Large intestine (tissue), 3 donors: ENCODE data around the gene MAS1L. TPM values are rescaled to one million over a fixed set of nuclear protein-coding genes. Genes with fewer than 3 reads are reported as not detected.

Source experiments
- DNase-seq, 2 donors: peaks; one replicate each; pipeline versions ENCODE4 v3.0.0 to v3.0.0-alpha.2; 2013
- H3K27ac ChIP-seq: one replicate; pipeline ENCODE4 v1.5.1; 2013; ENCODE audit warnings: low read length
- H3K27me3 ChIP-seq: 2 replicates; pipeline ENCODE4 v1.6.1; 2013; ENCODE audit warnings: low read length; ENCODE audit not compliant: control insufficient read depth, insufficient read depth
- H3K36me3 ChIP-seq: 2 replicates; pipeline ENCODE4 v1.6.1; 2013; ENCODE audit warnings: low read length; ENCODE audit not compliant: control insufficient read depth, insufficient read depth
- H3K4me1 ChIP-seq: one replicate; pipeline ENCODE4 v1.6.1; 2013; ENCODE audit warnings: low read length; ENCODE audit not compliant: control insufficient read depth, insufficient read depth
- H3K4me3 ChIP-seq: one replicate; pipeline ENCODE4 v1.5.1; 2013; ENCODE audit warnings: low read length
- H3K9me3 ChIP-seq: one replicate; pipeline ENCODE4 v1.6.1; 2013; ENCODE audit warnings: mild to moderate bottlenecking, low read depth, low read length, moderate library complexity; ENCODE audit not compliant: control insufficient read depth
- WGBS: methylation state at CpG from one replicate; pipeline ENCODE4 v1.1.5; 2013; ENCODE audit warnings: low lambda C conversion rate; ENCODE audit not compliant: insufficient coverage; 5-methylcytosine and 5-hydroxymethylcytosine counted together
- polyA plus RNA-seq: library from polyadenylated mRNA; unstranded; fragments of 120-200 nt; gene quantifications from one replicate; pipeline ENCODE4 v1.2.1, GENCODE V29; 2013

MAS1L gene
- polyA plus RNA-seq, 1 donor = not detected

DNA sequence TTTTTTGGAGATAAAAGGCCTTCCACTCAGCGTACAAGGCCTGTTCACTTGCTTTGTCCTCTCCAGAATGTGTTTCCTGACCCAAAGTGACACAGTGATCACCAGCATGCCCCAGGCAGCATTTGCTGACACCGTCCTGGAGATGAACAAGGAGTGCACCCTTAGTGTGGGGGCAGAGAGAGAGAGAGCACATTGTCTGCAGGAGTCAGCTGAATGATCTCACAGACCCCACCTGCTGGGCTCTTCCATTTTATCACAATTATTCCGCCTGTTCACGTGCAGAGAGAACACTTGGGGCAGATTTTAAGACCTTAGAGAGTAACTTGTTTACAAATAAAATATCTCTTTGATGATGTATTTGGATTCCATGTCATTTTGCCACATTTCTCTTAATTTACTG lies 22.4 kb upstream of the MAS1L start:
- no peak for DNase-seq
- no peak overlapping the region for H3K27ac ChIP-seq
- no peaks in the 10 kb centered on the region for H3K36me3 ChIP-seq
- no peak overlapping the region for H3K4me3 ChIP-seq
- H3K9me3 ChIP-seq = no peaks in the 10 kb centered on the region
- WGBS = no CpG with 5 or more reads among the region's 4 CpGs
- H3K4me1 ChIP-seq = no peaks in the 10 kb centered on the region
- no peaks in the 10 kb centered on the region for H3K27me3 ChIP-seq

GRCh38 chr6:29509711-29510110 lies 22.0 kb upstream of the MAS1L start:
- H3K4me1 ChIP-seq = no peaks in the 10 kb centered on the region
- H3K27me3 ChIP-seq = no peaks in the 10 kb centered on the region
- WGBS = no CpG with 5 or more reads among the region's 9 CpGs
- no peak overlapping the region for H3K4me3 ChIP-seq
- H3K36me3 ChIP-seq = no peaks in the 10 kb centered on the region
- H3K27ac ChIP-seq = no peak overlapping the region
- H3K9me3 ChIP-seq = no peaks in the 10 kb centered on the region
- DNase-seq = no peak

GRCh38 chr6:29509239-29509638 lies 21.5 kb upstream of the MAS1L start:
- no peak overlapping the region for H3K4me3 ChIP-seq
- WGBS = no CpG with 5 or more reads among the region's 6 CpGs
- no peaks in the 10 kb centered on the region for H3K9me3 ChIP-seq
- H3K27ac ChIP-seq = no peak overlapping the region
- no peaks in the 10 kb centered on the region for H3K27me3 ChIP-seq
- H3K36me3 ChIP-seq = no peaks in the 10 kb centered on the region
- no peaks in the 10 kb centered on the region for H3K4me1 ChIP-seq
- DNase-seq = no peak

- no peak for DNase-seq
- no CpG with 5 or more reads among the region's 5 CpGs for WGBS
- H3K4me1 ChIP-seq = no peaks in the 10 kb centered on the region
- H3K9me3 ChIP-seq = no peaks in the 10 kb centered on the region
- H3K4me3 ChIP-seq = no peak overlapping the region
- H3K36me3 ChIP-seq = no peaks in the 10 kb centered on the region
- no peak overlapping the region for H3K27ac ChIP-seq
- no peaks in the 10 kb centered on the region for H3K27me3 ChIP-seq
Observed at GRCh38 chr6:29507319-29507718, 19.6 kb upstream of the MAS1L start.

DNA sequence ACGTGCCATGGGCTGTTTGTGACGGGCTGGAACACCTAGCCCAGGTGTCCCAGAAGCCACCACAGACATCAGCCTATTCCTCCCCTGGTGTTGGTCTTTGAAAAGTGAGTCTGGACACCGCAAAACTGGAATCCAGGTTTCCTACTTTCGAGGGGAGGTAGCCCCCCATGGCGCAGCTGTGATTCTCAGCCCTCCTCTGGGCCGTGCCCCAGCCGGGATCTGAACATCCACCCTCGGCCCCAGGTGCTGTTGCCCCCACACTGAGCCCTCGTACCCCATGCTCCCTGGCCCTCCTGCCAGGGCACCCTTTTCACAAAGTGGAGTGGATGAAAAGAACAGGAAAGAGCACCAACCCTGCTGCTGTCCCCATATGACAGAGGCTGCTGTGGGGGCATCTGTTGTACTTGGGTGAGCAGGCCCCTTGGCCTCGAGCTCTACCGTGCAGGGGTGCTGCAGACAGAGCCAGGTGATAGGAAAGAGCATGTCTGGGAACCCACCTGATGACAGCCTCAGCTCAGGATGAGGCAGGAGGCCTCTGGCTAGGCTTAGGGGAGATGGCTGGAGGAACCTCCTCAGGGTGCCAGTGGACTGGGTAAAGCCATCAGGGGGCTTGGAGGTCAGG lies 18.8 kb upstream of the MAS1L start:
- Histone ChIP-seq H3K36me3 (no peaks in the 10 kb centered on the region), H3K27ac (no peak overlapping the region), H3K9me3 (no peaks in the 10 kb centered on the region), H3K4me3 (no peak overlapping the region), H3K27me3 (no peaks in the 10 kb centered on the region), H3K4me1 (no peaks in the 10 kb centered on the region)
- WGBS = no CpG with 5 or more reads among the region's 11 CpGs
- DNase-seq = no peak

DNA sequence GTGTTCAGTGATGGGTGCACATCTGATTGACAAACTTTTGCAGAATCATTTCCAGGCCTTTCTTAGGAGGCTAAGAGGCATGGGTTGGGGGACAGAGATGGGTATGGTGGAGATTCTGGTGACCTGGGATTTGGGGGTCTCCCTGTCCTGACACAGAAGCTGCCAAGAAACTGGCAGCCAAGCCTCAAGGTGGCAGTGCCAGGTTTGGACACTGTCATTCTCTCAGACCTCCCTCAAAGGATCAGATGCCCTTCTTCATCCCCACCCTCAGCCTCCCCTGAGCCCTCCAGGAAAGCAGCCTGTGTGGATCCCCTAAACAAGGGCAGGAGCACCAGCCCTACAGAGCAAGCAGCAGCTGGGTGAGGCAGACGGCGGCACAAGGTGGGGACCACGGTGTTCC lies 18.1 kb upstream of the MAS1L start:
- DNase-seq = no peak
- Histone ChIP-seq H3K4me3 (no peak overlapping the region), H3K27me3 (no peaks in the 10 kb centered on the region), H3K36me3 (no peaks in the 10 kb centered on the region), H3K4me1 (no peaks in the 10 kb centered on the region), H3K9me3 (no peaks in the 10 kb centered on the region), H3K27ac (no peak overlapping the region)
- no CpG with 5 or more reads among the region's 3 CpGs for WGBS

- H3K27ac ChIP-seq = no peak overlapping the region
- WGBS = no CpG with 5 or more reads among the region's 2 CpGs
- no peaks in the 10 kb centered on the region for H3K27me3 ChIP-seq
- no peak for DNase-seq
- H3K36me3 ChIP-seq = no peaks in the 10 kb centered on the region
- no peak overlapping the region for H3K4me3 ChIP-seq
- no peaks in the 10 kb centered on the region for H3K4me1 ChIP-seq
- no peaks in the 10 kb centered on the region for H3K9me3 ChIP-seq
Observed at GRCh38 chr6:29504961-29505360, 17.2 kb upstream of the MAS1L start.

DNA sequence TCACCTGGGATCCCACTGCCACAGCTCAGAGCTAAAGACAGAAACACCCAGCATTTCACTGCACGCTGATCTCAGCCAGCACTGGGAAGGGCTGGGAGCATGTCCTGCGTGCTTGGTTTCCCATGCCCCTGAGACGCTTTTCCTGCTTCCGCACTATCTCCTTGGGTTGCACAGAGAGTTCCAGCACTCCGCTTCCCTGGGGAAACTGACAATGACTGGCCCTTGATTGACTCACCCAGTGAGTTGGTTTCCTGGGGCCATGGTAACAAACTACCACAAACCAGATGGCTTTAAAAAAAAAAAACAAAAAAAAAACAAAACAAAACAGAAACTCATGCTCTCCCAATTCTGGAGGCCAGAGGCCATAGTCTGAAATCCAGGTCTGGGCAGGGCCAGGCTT lies 14.8 kb upstream of the MAS1L start:
- H3K27me3 ChIP-seq = no peaks in the 10 kb centered on the region
- WGBS = 100% methylated on average over 1 of the region's 5 CpGs
- no peak overlapping the region for H3K27ac ChIP-seq
- H3K36me3 ChIP-seq = no peaks in the 10 kb centered on the region
- no peak overlapping the region for H3K4me3 ChIP-seq
- H3K4me1 ChIP-seq = no peaks in the 10 kb centered on the region
- no peaks in the 10 kb centered on the region for H3K9me3 ChIP-seq
- DNase-seq = no peak

DNA sequence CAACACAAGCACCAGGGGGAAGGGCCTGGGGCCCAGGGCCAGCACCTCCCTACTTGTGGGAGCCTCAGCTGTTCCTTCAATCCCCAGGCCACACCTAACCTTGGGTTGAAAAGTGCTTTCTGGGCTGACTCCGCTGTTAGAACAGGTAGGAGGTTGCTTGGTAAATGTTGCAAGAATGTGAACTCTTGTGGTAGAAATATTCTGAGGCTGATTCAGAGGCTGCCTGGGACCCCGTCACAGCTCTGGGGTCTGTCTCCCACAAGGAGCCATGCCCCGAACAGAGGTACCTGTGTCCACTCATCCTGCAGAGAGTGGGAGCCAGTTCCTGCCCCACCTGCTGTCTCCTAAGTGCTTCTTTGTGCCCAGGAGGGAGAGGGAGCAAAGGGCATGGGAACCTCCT lies 14.4 kb upstream of the MAS1L start:
- H3K4me3 ChIP-seq = no peak overlapping the region
- no peaks in the 10 kb centered on the region for H3K4me1 ChIP-seq
- H3K9me3 ChIP-seq = no peaks in the 10 kb centered on the region
- no peak for DNase-seq
- WGBS = no CpG with 5 or more reads among the region's 3 CpGs
- no peak overlapping the region for H3K27ac ChIP-seq
- H3K27me3 ChIP-seq = no peaks in the 10 kb centered on the region
- no peaks in the 10 kb centered on the region for H3K36me3 ChIP-seq

- H3K4me3 ChIP-seq = no peak overlapping the region
- no peaks in the 10 kb centered on the region for H3K9me3 ChIP-seq
- H3K4me1 ChIP-seq = no peaks in the 10 kb centered on the region
- H3K36me3 ChIP-seq = no peaks in the 10 kb centered on the region
- no peak for DNase-seq
- no peak overlapping the region for H3K27ac ChIP-seq
- H3K27me3 ChIP-seq = no peaks in the 10 kb centered on the region
- no CpG with 5 or more reads among the region's 6 CpGs for WGBS
Observed at GRCh38 chr6:29501106-29501505, 13.3 kb upstream of the MAS1L start.

DNA sequence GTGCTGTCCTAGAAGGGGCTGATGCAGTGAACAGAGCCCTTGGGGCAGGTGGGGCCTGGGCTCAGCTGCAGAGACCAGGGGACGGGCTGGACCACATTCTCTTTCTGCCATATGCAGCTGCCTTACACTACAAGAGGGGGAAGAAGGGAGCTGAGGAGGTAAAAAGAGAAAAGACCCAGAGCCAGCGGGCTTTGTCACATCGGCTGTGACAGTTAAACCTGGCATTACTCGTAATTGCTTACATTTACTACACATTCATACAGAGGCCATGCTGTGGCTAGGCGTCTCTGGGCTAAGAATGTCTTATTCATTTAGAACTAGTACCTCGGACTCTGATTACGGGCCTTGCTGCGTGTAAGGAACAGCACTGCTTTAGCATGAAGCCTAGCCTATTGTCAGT lies 12.8 kb upstream of the MAS1L start:
- Histone ChIP-seq H3K27ac (no peak overlapping the region), H3K4me1 (no peaks in the 10 kb centered on the region), H3K36me3 (no peaks in the 10 kb centered on the region), H3K27me3 (no peaks in the 10 kb centered on the region), H3K9me3 (no peaks in the 10 kb centered on the region), H3K4me3 (no peak overlapping the region)
- no peak for DNase-seq
- WGBS = 100% methylated on average over 2 of the region's 8 CpGs
